Sigmoid colon (tissue), 4 donors: ENCODE results near the gene LTV1.
"Not testable (repeated sequence)": the region's sequence is repeated elsewhere in the genome, so short reads cannot be mapped to it uniquely, and the experiment has no call there.

Source experiments
- CTCF ChIP-seq, 4 experiments: fragments of 450-650 bp in 3 of 4; fragments of 200-600 bp in 1 of 4; IDR thresholded peaks; one replicate each; pipeline ENCODE4 v1.5.1; 2016 to 2019; ENCODE audit warnings: antibody characterized with exemption in 4 of 4, mild to moderate bottlenecking in 3 of 4, moderate library complexity in 2 of 4
- POLR2A ChIP-seq, 2 donors: fragments of 450-650 bp; IDR thresholded peaks; one replicate each; pipeline ENCODE4 v1.6.1; 2016; ENCODE audit warnings: antibody characterized with exemption in 2 of 2, mild to moderate bottlenecking in 2 of 2, moderate library complexity in 2 of 2
- POLR2AphosphoS5 ChIP-seq, 4 donors: sonication (generic); formaldehyde crosslinking; IDR thresholded peaks; one replicate each; pipeline ENCODE4 v1.6.1; 2017; ENCODE audit warnings: antibody characterized with exemption in 4 of 4

GRCh38 chr6:143873600-143873999 lies 30.5 kb downstream of the LTV1 start:
- not testable (repeated sequence) for TF ChIP-seq POLR2AphosphoS5, CTCF, POLR2A (IDR thresholded peaks at IDR 0.05)
